Mucosa of rectum (tissue), 2 donors: Measurements from ENCODE around the gene SH3BP4.

Experiments
- H3K27ac ChIP-seq, 2 donors: one replicate each; pipeline ENCODE4 v1.7.0; 2013; ENCODE audit warnings: inconsistent platforms in 2 of 2, low read depth in 2 of 2, low read length in 2 of 2
- H3K27me3 ChIP-seq, 2 donors: one replicate each; pipeline ENCODE4 v1.7.0; 2013; ENCODE audit warnings: low read length in 2 of 2; ENCODE audit not compliant: control insufficient read depth in 2 of 2, insufficient read depth in 2 of 2
- H3K36me3 ChIP-seq, 2 donors: one replicate each; pipeline ENCODE4 v1.7.0; 2013; ENCODE audit warnings: low read length in 2 of 2; ENCODE audit not compliant: control insufficient read depth in 2 of 2, insufficient read depth in 2 of 2
- H3K4me1 ChIP-seq, 2 donors: one replicate each; pipeline ENCODE4 v1.7.0; 2013; ENCODE audit warnings: low read length in 2 of 2, mild to moderate bottlenecking in 1 of 2; ENCODE audit not compliant: control insufficient read depth in 2 of 2, insufficient read depth in 2 of 2
- H3K4me3 ChIP-seq, 2 donors: one replicate each; pipeline ENCODE4 v1.7.0; 2013; ENCODE audit warnings: low read length in 2 of 2
- H3K9ac ChIP-seq, 2 donors: one replicate each; pipeline ENCODE4 v1.7.0; 2013; ENCODE audit warnings: low read length in 2 of 2, low read depth in 1 of 2, mild to moderate bottlenecking in 1 of 2
- H3K9me3 ChIP-seq, 2 donors: one replicate each; pipeline ENCODE4 v1.7.0; 2013; ENCODE audit warnings: low read length in 2 of 2; ENCODE audit not compliant: control insufficient read depth in 2 of 2
- donor health status: healthy.
- donor health status: Normal muscosa, but diverticular disease.

Gene SH3BP4

DNA sequence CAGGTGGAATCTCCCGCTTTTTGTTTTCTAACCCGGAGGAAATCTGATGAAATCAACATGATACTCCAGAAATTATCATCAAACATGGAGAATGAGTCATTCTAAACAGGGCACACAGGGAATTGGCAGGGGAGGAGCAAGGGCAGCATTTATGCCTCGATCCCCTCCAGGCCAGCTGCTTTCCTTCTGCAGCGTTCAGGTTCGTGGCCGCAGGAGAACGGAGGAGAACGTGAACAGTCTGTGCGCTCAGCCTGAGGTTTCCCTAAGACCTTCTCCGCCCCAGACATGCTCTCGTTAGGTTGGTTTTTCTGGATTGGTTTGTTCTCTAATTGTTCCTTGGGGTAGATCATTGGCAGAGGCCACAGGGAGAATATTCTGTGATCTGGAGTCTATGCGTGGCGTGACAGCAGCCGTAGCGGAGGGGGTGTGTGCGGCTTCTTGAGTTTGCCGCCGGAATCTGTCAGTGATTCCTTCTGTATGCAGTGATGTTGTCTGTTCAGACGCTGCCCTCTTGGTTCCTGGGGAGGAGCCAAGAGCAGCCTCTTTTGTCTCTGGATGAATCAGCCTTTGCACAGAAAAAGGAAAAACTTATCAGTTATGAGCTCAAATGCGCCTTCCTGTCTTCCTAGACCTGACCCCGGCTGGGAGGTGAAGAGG is 75.9 kb downstream of the SH3BP4 start:
- H3K27ac ChIP-seq: no peak overlapping the region
- no peak overlapping the region for H3K4me3 ChIP-seq
- no peaks in the 10 kb centered on the region for H3K36me3 ChIP-seq
- no peaks in the 10 kb centered on the region for H3K9me3 ChIP-seq
- peaks cover 10 to 23% of the 10 kb centered on the region in 2 donors for H3K4me1 ChIP-seq
- H3K9ac ChIP-seq: no peak overlapping the region
- H3K27me3 ChIP-seq: no peaks in the 10 kb centered on the region

DNA sequence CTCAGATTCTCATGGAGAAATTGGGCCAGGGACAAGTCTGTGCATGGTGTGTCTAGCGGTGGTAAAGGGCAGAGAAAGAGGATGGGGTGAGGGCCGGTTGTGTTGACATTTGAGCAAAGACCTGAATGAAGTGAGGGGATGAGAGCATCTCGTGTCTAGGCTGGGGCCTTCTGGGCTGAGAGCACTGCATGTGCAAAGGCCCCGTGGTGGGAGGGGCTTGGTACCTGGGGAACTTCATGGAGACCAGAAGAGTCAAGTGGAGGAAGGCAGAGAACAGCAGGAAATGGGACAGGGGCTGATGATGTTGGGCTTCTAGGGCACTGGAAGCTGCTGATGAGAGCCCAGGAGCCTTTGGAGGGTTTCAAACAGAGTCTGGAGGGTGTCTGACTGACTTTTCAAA is 76.8 kb downstream of the SH3BP4 start:
- no peak overlapping the region for H3K27ac ChIP-seq

DNA sequence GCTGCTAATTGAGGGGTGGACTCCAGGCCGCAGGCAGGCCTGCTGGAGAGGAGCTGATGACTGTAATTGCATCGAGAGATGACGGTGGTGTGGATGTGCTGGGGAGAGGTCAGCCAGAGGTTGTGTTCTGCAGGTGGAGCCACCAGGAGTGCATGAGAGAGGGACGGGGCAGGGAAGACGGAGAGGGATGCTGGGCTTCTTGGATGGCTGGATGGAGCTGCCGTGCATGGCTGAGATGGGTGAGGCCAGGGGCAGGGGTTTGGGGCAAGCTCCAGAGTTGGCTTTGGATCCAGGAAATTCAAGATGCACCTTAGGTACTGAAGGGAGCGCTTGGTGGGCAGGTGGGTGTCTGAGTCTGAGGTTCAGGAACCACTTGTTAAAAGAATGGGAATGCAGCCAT is 77.2 kb downstream of the SH3BP4 start:
- H3K36me3 ChIP-seq: no peaks in the 10 kb centered on the region
- H3K9ac ChIP-seq: no peak overlapping the region
- H3K9me3 ChIP-seq: no peaks in the 10 kb centered on the region
- no peak overlapping the region for H3K27ac ChIP-seq
- no peak overlapping the region for H3K4me3 ChIP-seq
- H3K27me3 ChIP-seq: no peaks in the 10 kb centered on the region
- peaks cover 10 to 23% of the 10 kb centered on the region in 2 donors for H3K4me1 ChIP-seq

More for the DNA sequence above, 76.8 kb downstream of the SH3BP4 start:
- Histone ChIP-seq H3K4me1 (peaks cover 10 to 23% of the 10 kb centered on the region in 2 donors), H3K27me3 (no peaks in the 10 kb centered on the region), H3K36me3 (no peaks in the 10 kb centered on the region), H3K4me3 (no peak overlapping the region), H3K9me3 (no peaks in the 10 kb centered on the region), H3K9ac (no peak overlapping the region)

DNA sequence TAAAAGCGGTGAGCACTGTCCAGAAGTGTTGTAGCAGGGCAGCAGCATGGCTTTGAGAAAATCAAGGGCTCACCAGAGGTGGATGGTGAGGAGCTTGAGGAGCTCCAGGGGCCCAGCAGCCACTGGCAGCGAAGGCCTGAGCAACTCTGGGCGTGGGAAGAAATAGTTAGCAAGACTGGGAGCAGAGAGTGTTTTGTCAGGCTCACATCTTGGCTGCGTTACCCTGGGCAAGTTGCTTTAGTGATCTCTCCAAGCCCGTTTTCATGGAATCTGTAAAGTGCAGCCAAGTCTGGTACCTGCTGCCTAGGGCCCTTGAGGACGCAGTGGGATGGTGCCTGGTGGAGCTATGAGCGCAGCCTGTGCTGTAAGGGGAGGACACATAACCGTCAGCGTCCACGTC is 78.3 kb downstream of the SH3BP4 start:
- Histone ChIP-seq H3K9ac (no peak overlapping the region), H3K27me3 (no peaks in the 10 kb centered on the region), H3K9me3 (no peaks in the 10 kb centered on the region), H3K27ac (no peak overlapping the region), H3K4me1 (peaks cover 10 to 20% of the 10 kb centered on the region in 2 donors), H3K4me3 (no peak overlapping the region), H3K36me3 (no peaks in the 10 kb centered on the region)

DNA sequence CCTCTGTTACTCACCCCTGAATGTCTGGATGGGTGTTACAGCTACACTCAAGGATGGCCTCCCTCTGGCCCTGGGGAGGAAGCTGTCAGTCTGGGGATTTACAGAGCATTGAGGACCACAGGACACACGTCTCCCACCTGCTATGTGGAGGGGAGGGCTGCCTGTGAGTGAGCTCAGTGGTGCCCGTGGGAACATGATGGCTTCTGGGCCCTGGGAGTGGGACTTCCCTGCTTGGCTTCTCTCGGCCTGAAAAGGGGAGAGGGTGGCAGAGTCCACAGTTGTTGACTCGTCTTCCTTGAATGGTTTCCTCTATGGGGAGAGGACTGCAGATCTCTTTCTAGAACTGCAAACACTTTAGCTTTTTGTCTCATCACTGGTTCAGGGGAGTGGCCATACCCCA is 79.1 kb downstream of the SH3BP4 start:
- H3K27ac ChIP-seq: no peak overlapping the region
- H3K4me3 ChIP-seq: no peak overlapping the region
- no peaks in the 10 kb centered on the region for H3K9me3 ChIP-seq
- peaks cover 0 to 4% of the 10 kb centered on the region in 2 donors for H3K36me3 ChIP-seq
- no peaks in the 10 kb centered on the region for H3K27me3 ChIP-seq
- no peak overlapping the region for H3K9ac ChIP-seq
- peaks cover 10 to 16% of the 10 kb centered on the region in 2 donors for H3K4me1 ChIP-seq

DNA sequence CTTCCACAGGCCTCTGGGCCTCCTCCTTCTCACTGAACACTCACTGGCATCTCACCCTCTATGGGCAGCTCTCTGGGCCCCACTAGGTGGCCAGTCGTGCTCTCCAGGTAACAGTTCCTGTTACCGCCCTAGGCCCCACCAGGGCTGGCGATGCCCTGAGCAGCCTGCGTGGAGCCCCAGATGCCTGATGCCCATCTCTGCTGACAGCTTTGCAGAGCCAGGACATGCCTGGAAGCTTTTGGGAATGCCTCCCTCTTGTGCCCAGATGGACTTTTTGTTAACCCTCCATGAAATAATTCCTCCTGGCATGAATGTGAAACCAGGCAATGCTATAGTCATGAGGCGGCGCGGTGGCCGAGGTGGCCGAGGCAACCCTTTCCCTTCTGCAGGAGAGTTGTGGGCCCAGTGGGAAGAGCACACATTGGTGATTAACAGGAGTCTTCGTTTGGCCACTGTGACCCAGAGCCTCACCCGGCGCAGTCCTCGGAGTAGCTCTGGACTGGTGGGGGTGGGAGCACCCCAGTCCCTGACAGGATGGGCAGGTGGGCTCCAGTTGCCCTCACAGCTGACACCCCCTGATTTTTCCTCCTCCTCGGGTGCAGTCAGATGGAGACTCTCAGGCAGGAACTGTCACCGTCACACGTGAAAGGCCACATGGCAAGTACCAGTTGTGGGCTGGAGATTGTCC is 80.0 kb downstream of the SH3BP4 start:
- Histone ChIP-seq H3K36me3 (peaks cover 0 to 4% of the 10 kb centered on the region in 2 donors), H3K4me1 (peaks cover 5 to 7% of the 10 kb centered on the region in 2 donors), H3K9ac (no peak overlapping the region), H3K9me3 (no peaks in the 10 kb centered on the region), H3K27ac (no peak overlapping the region), H3K27me3 (no peaks in the 10 kb centered on the region), H3K4me3 (no peak overlapping the region)

DNA sequence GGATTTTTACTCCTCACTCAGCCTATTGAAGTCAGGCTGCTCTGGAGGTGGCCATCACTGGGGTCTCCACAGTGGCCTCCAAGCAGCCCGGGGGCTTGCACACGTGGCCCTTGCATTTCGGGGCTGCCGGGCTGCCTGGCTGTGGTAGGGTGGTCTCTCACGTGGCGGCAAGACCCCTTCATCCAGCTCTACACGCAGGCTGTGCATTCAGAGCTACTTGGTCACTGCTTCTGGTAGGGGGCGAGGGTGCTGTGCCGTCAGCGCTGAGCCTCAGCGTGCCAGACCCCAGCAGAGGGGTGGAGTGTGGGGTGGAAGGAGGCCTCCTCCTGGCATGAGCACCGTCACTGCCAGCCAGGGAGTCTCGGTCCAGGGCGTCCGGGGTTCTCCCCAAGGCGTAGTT is 80.6 kb downstream of the SH3BP4 start:
- Histone ChIP-seq H3K27ac (no peak overlapping the region), H3K36me3 (peaks cover under 1 to 6% of the 10 kb centered on the region in 2 donors), H3K4me1 (peaks cover 3 to 4% of the 10 kb centered on the region in 2 donors), H3K9me3 (no peaks in the 10 kb centered on the region), H3K4me3 (no peak overlapping the region), H3K9ac (no peak overlapping the region), H3K27me3 (no peaks in the 10 kb centered on the region)

DNA sequence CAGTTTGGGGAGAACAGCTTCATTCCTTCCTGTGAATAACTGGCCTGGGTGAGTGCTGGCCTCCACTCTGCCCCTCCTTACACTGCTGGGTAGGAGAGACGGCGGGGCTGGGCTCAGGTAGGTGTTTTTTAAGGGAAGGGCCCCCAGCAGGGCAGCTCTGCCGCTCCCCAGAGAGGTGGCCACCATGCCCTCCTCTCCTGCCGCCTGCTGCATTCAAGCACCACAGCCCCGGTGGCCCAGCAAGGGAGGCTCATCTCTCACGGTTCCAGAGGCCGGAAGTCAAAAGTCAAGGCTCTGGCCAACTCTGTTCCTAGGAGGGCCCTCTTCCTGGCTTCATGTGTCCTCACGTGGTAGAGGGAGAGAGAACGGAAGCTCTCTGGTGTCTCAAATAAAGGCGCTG is 81.1 kb downstream of the SH3BP4 start:
- Histone ChIP-seq H3K36me3 (peaks cover 4 to 9% of the 10 kb centered on the region in 2 donors), H3K4me1 (no peaks in the 10 kb centered on the region), H3K4me3 (no peak overlapping the region), H3K9ac (no peak overlapping the region), H3K27me3 (no peaks in the 10 kb centered on the region), H3K9me3 (no peaks in the 10 kb centered on the region), H3K27ac (no peak overlapping the region)

DNA sequence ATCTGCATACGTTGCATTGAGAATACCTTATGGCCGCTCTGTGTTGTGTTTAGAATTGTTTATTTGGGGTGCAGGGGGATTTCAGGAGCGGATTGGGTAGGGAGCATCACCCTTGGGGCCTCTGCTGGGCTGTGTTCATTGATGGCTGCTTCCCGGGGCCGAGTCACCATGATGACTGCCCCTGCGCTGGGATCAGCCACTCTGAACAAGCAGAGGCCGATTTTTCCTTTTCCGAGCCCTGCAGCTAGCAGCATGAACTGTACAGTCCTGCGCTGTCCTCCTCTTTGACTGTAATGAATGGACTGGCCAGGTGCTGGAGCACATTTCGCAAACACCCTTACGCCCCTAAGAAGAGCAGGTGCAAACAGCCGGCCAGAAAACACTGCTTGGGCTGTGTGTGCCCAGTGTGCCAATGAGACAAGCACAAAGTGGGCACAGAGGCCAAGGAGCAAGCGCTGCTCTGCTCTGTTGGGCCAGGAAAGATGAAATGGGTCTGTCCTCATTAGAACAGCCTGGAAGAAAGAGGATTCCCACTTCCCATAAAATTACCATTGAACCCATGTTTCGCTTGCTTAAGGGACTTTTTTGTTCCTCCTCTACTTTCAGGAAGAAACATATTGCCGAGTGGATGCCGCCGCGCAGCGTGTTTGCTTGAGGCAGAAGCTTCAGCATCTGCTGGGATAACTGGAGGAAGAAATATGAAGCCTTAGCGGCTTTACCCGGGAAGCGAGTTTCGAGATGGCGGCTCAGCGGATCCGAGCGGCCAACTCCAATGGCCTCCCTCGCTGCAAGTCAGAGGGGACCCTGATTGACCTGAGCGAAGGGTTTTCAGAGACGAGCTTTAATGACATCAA is 82.7 kb downstream of the SH3BP4 start:
- Histone ChIP-seq H3K4me1 (no peaks in the 10 kb centered on the region), H3K9me3 (no peaks in the 10 kb centered on the region), H3K36me3 (peaks cover 4 to 9% of the 10 kb centered on the region in 2 donors), H3K27me3 (no peaks in the 10 kb centered on the region), H3K27ac (no peak overlapping the region), H3K9ac (no peak overlapping the region), H3K4me3 (no peak overlapping the region)

DNA sequence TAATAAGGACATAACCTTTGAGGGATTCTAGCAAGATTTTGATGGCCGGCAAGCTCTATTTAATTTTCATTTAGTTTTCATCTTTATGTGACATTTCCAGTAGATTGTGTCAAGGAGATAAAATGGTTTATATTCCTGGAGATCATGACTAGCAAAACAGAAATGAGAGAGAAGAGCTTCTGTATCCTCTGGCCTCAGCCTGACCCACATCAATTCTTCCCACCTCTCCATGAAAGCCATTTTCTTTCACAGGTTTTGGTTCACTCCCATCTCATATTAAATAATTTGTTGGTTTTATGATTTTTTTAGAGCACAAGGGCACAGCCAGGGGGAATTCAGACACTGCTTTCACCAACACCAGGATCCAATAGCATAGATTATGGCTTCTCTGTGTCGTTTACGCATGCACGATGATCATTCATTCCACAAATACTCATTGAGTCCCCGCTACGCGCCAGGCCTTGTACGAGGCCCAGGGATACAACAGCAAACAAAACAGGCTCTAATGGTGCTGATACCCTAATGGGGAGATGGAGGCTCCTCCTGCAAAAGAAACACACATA is 85.9 kb downstream of the SH3BP4 start:
- Histone ChIP-seq H3K36me3 (peaks cover 18 to 24% of the 10 kb centered on the region in 2 donors), H3K4me3 (no peak overlapping the region), H3K4me1 (no peaks in the 10 kb centered on the region), H3K9me3 (no peaks in the 10 kb centered on the region), H3K27me3 (no peaks in the 10 kb centered on the region), H3K27ac (no peak overlapping the region), H3K9ac (no peak overlapping the region)
